Measurements from ENCODE around the gene HOXA13. TPM values are rescaled to one million over a fixed set of nuclear protein-coding genes. Genes with fewer than 3 reads are reported as not detected.

Gene HOXA13
- total and polyA plus RNA-seq, 2 donors (not counting 1 experiment from before 2014, with no cell fraction given): not detected

DNA sequence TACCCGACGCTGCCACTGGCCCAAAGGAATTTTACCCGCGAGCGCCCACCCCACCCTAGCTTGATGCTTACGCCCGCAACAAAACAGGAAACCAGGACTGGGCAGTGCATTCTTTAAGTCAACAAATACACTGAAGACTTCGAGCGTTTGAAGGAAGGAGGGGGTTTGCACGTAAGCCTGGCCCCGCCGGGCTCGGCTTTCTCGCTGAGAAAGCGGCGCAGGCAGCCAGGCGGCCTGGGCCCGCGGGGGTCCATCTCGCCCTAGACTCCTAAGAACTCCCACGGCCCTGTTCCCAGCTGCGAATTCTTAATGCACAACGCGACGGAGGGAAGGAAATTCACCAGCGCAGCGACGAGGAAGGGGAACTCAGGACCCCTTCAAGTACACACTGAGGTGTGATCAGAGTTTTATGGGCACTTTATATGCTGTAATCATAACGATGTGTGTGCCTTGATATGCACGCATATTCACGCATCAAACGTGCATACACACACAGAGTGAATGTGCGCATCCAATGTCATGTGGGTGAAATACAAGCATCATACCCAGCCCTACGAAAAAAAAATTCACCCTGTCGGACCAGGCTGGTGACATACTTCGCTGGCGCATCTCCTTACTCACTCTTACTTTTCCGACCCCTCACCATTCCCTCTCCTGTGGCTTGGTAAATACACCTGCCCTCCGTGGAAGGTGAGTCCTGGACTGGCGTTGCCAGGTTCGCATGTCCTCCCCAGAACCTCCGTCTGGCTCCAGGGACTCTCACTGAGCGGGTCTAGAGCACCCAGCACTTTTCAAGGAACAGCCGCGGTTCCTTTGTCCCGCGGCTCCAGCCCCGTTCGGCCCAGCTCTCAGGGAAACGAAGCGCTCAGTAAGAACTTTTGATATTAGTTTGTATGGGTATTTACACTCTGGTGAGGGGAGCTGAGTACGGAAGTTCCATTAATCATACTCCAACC, 5.7 kb upstream of the HOXA13 start:
- peaks cover 1 to 46% (median 6%) of the 10 kb centered on the region in 3 donors for H3K9me3 ChIP-seq (ENCODE audit: control extremely low read depth in 1 of 3, control insufficient read depth in 2 of 3, insufficient read depth in 1 of 3, low read length in 2 of 3)
- H3K9ac ChIP-seq (ENCODE audit: low read length): no peak overlapping the region
- peak overlapping the region; percentile 9 for H3K4me2 ChIP-seq (replicated peaks; ENCODE audit: low read depth, low read length, poor library complexity, severe bottlenecking)
- ATAC-seq (ENCODE audit: low read depth) (no peak), DNase-seq (peak; percentile 45)
- H4K20me1 ChIP-seq (ENCODE audit: control insufficient read depth, insufficient read depth, low read length, poor library complexity, severe bottlenecking): no peaks in the 10 kb centered on the region
- TF ChIP-seq EZH2 (IDR thresholded peaks at IDR 0.05; ENCODE audit: borderline replicate concordance, insufficient read depth, low read depth, low read length, poor library complexity, severe bottlenecking): peak; percentile 64
- TF ChIP-seq, protein P1, sequence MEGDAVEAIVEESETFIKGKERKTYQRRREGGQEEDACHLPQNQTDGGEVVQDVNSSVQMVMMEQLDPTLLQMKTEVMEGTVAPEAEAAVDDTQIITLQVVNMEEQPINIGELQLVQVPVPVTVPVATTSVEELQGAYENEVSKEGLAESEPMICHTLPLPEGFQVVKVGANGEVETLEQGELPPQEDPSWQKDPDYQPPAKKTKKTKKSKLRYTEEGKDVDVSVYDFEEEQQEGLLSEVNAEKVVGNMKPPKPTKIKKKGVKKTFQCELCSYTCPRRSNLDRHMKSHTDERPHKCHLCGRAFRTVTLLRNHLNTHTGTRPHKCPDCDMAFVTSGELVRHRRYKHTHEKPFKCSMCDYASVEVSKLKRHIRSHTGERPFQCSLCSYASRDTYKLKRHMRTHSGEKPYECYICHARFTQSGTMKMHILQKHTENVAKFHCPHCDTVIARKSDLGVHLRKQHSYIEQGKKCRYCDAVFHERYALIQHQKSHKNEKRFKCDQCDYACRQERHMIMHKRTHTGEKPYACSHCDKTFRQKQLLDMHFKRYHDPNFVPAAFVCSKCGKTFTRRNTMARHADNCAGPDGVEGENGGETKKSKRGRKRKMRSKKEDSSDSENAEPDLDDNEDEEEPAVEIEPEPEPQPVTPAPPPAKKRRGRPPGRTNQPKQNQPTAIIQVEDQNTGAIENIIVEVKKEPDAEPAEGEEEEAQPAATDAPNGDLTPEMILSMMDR (IDR thresholded peaks at IDR 0.05): no peak
- ChIA-PET CTCF (interaction anchor here (0.8 to 2.4 kb wide), 4 partner anchors 9 to 13 kb away, joined by 3 to 7 read pairs (median 4); no protein-coding TSS in a partner anchor), POLR2A (no interaction called here)
- no peak overlapping the region for H3K4me3 ChIP-seq (ENCODE audit: control extremely low read depth in 1 of 5, extremely low read depth in 1 of 5, insufficient read depth in 1 of 5, low read depth in 2 of 5, low read length in 4 of 5)
- H3K27me3 ChIP-seq (replicated peaks in 1 of 4; ENCODE audit: control extremely low read depth in 1 of 4, control insufficient read depth in 3 of 4, insufficient read depth in 4 of 4, low read length in 3 of 4): peaks cover 1 to 97% (median 91%) of the 10 kb centered on the region in 4 experiments
- Mint-ChIP-seq H3K27me3 (peaks cover 90% of the 10 kb centered on the region), H3K27ac (peak overlapping the region; percentile 37), H3K4me1 (peaks cover 34% of the 10 kb centered on the region), H3K9me3 (ENCODE audit: insufficient read depth) (no peaks in the 10 kb centered on the region), H3K4me3 (peak overlapping the region; percentile 41)
- H3K79me2 ChIP-seq (ENCODE audit: control insufficient read depth, insufficient read depth, low read length): no peaks in the 10 kb centered on the region
- peaks cover 34 to 55% of the 10 kb centered on the region in 2 donors for H3K4me1 ChIP-seq (ENCODE audit: control insufficient read depth in 2 of 2, insufficient read depth in 2 of 2, low read length in 2 of 2)
- H2AFZ ChIP-seq (ENCODE audit: insufficient read depth, low read depth, low read length, poor library complexity, severe bottlenecking): no peak overlapping the region
- intact Hi-C loops (cut with micrococcal nuclease): loop anchor here (2.0 kb wide), 1 partner anchor 21 kb away; the partner anchor contains the start of gene HOXA11
- WGBS (ENCODE audit: insufficient coverage): 11% methylated on average over 38 of the region's 52 CpGs
- H3K36me3 ChIP-seq (replicated peaks in 1 of 2; ENCODE audit: control extremely low read depth in 1 of 2, control insufficient read depth in 1 of 2, extremely low read depth in 1 of 2, insufficient read depth in 2 of 2, low read length in 1 of 2): no peaks in the 10 kb centered on the region
- H3K27ac ChIP-seq (ENCODE audit: low read length in 2 of 2): no peak overlapping the region
